ENCODE results near the gene AMBN.
"Not testable (repeated sequence)": the region's sequence is repeated elsewhere in the genome, so short reads cannot be mapped to it uniquely, and the experiment has no call there.

The AMBN gene

GRCh38 chr4:70640192-70640591 lies 48.1 kb downstream of the AMBN start:
- H3K27ac ChIP-seq, result no peak overlapping the region
- TF ChIP-seq ZFX (IDR thresholded peaks at IDR 0.05) (no peak), CTCF (conservative IDR thresholded peaks at IDR 0.05) (no peak)

GRCh38 chr4:70650741-70651140 lies 58.7 kb downstream of the AMBN start:
- H3K27ac ChIP-seq, result not testable (repeated sequence)

GRCh38 chr4:70651864-70652506 lies 59.9 kb downstream of the AMBN start:
- no peak overlapping the region for H3K27ac ChIP-seq
- TF ChIP-seq CTCF (conservative IDR thresholded peaks at IDR 0.05), result peak; percentile 65
- no peak for TF ChIP-seq ZFX (IDR thresholded peaks at IDR 0.05)

GRCh38 chr4:70654605-70655011 lies 62.6 kb downstream of the AMBN start:
- H3K27ac ChIP-seq, result no peak overlapping the region

More at GRCh38 chr4:70654605-70655011, 62.6 kb downstream of the AMBN start:
- TF ChIP-seq ZFX (IDR thresholded peaks at IDR 0.05) (no peak), CTCF (conservative IDR thresholded peaks at IDR 0.05) (no peak)

Measured in C4-2B (cell line).